SK-N-MC (cell line): ENCODE results near the gene UBL7.

Source experiments
- DNase-seq: peaks from one replicate; pipeline ENCODE4 v3.0.0-alpha.2; 2011; ENCODE audit warnings: low read depth, low spot score
- H3K27ac ChIP-seq: fragments of 200-600 bp; sonication (generic); 2 replicates; pipeline ENCODE4 v1.5.1; 2016; ENCODE audit warnings: mixed run types
- H3K36me3 ChIP-seq: fragments of 200-600 bp; sonication (generic); 2 replicates; pipeline ENCODE4 v1.6.1; 2017; ENCODE audit warnings: antibody characterized with exemption, low read length, mixed read lengths; ENCODE audit not compliant: insufficient read depth
- H3K4me3 ChIP-seq: fragments of 200-600 bp; sonication (generic); 2 replicates; pipeline ENCODE4 v1.5.1; 2016
- H3K9ac ChIP-seq: fragments of 200-600 bp; sonication (generic); 2 replicates; pipeline ENCODE4 v1.8.0; 2017; ENCODE audit warnings: mixed run types, mixed read lengths; ENCODE audit not compliant: insufficient read length
- H3K9me3 ChIP-seq: fragments of 200-600 bp; sonication (generic); 2 replicates; pipeline ENCODE4 v1.6.1; 2017; ENCODE audit warnings: low read depth, mild to moderate bottlenecking, antibody characterized with exemption, low read length, moderate library complexity, mixed read lengths
- EZH2 ChIP-seq: fragments of 200-600 bp; sonication (generic); IDR thresholded peaks from one replicate; pipeline ENCODE4 v1.6.1; 2017; ENCODE audit warnings: antibody characterized with exemption
- FOXP2 ChIP-seq: optimal IDR thresholded peaks from 2 replicates; pipeline ENCODE3; 2011; ENCODE audit warnings: mild to moderate bottlenecking, moderate library complexity; ENCODE audit not compliant: insufficient read depth; ENCODE audit errors: extremely low read length, control extremely low read depth
- POLR2AphosphoS5 ChIP-seq: IDR thresholded peaks from 2 replicates; pipeline ENCODE4 v1.6.1; 2012; ENCODE audit warnings: mild to moderate bottlenecking, low read depth, low read length, borderline replicate concordance

Gene UBL7

GRCh38 chr15:74431645-74432044 is 29.3 kb downstream of the UBL7 start:
- Histone ChIP-seq H3K9ac (no peak overlapping the region), H3K27ac (no peak overlapping the region), H3K4me3 (no peak overlapping the region), H3K9me3 (no peaks in the 10 kb centered on the region), H3K36me3 (no peaks in the 10 kb centered on the region)
- TF ChIP-seq EZH2 (no peak), POLR2AphosphoS5 (no peak), FOXP2 (no peak)
- no peak for DNase-seq

GRCh38 chr15:74431116-74431515 is 29.8 kb downstream of the UBL7 start:
- Histone ChIP-seq H3K4me3 (no peak overlapping the region), H3K36me3 (no peaks in the 10 kb centered on the region), H3K9me3 (no peaks in the 10 kb centered on the region), H3K27ac (no peak overlapping the region), H3K9ac (no peak overlapping the region)
- TF ChIP-seq POLR2AphosphoS5 = no peak
- TF ChIP-seq FOXP2 = no peak
- TF ChIP-seq EZH2 = no peak
- DNase-seq = no peak

- Histone ChIP-seq H3K4me3 (no peak overlapping the region), H3K9me3 (no peaks in the 10 kb centered on the region), H3K9ac (no peak overlapping the region), H3K36me3 (no peaks in the 10 kb centered on the region), H3K27ac (no peak overlapping the region)
- DNase-seq = no peak
- TF ChIP-seq FOXP2 (no peak), EZH2 (no peak)
Measured at GRCh38 chr15:74430510-74430951, 30.4 kb downstream of the UBL7 start.

GRCh38 chr15:74429781-74430400 is 31.1 kb downstream of the UBL7 start:
- DNase-seq = no peak
- no peak overlapping the region for H3K27ac ChIP-seq
- no peaks in the 10 kb centered on the region for H3K36me3 ChIP-seq
- H3K9me3 ChIP-seq = no peaks in the 10 kb centered on the region
- TF ChIP-seq POLR2AphosphoS5 (no peak), FOXP2 (no peak), EZH2 (no peak)
- H3K9ac ChIP-seq = no peak overlapping the region
- no peak overlapping the region for H3K4me3 ChIP-seq

GRCh38 chr15:74428970-74429780 is 31.8 kb downstream of the UBL7 start:
- no peak overlapping the region for H3K27ac ChIP-seq
- no peaks in the 10 kb centered on the region for H3K9me3 ChIP-seq
- DNase-seq = no peak
- H3K4me3 ChIP-seq = no peak overlapping the region
- no peaks in the 10 kb centered on the region for H3K36me3 ChIP-seq
- no peak overlapping the region for H3K9ac ChIP-seq
- TF ChIP-seq POLR2AphosphoS5 (no peak), FOXP2 (no peak), EZH2 (no peak)

GRCh38 chr15:74428442-74428787 is 32.5 kb downstream of the UBL7 start:
- DNase-seq = no peak
- no peak for TF ChIP-seq FOXP2
- TF ChIP-seq POLR2AphosphoS5 = no peak
- no peak for TF ChIP-seq EZH2
- Histone ChIP-seq H3K4me3 (no peak overlapping the region), H3K9me3 (no peaks in the 10 kb centered on the region), H3K9ac (no peak overlapping the region), H3K36me3 (no peaks in the 10 kb centered on the region), H3K27ac (no peak overlapping the region)

GRCh38 chr15:74427607-74428441 is 33.1 kb downstream of the UBL7 start:
- no peak overlapping the region for H3K27ac ChIP-seq
- TF ChIP-seq FOXP2 = no peak
- no peak for TF ChIP-seq EZH2
- TF ChIP-seq POLR2AphosphoS5 = no peak
- no peaks in the 10 kb centered on the region for H3K9me3 ChIP-seq
- no peak overlapping the region for H3K9ac ChIP-seq
- H3K4me3 ChIP-seq = no peak overlapping the region
- no peaks in the 10 kb centered on the region for H3K36me3 ChIP-seq
- no peak for DNase-seq

- H3K4me3 ChIP-seq = no peak overlapping the region
- no peaks in the 10 kb centered on the region for H3K9me3 ChIP-seq
- TF ChIP-seq FOXP2 (no peak), POLR2AphosphoS5 (no peak), EZH2 (no peak)
- no peak overlapping the region for H3K27ac ChIP-seq
- no peak for DNase-seq
- H3K9ac ChIP-seq = no peak overlapping the region
- H3K36me3 ChIP-seq = no peaks in the 10 kb centered on the region
Measured at GRCh38 chr15:74426404-74427281, 34.3 kb downstream of the UBL7 start.
